DOHH2 (cell line): ENCODE measurements around the gene DGKD.

ENCODE experiments used
- H3F3A ChIP-seq: fragments of 200-600 bp; sonication (generic), shearing (Covaris generic); 2 replicates; pipeline ENCODE4 v1.6.0; 2016; ENCODE audit warnings: antibody characterized with exemption, mild to moderate bottlenecking; ENCODE audit not compliant: control insufficient read depth, insufficient read depth
- H3K27ac ChIP-seq: fragments of 200-600 bp; sonication (generic); 2 replicates; pipeline ENCODE4 v1.5.1; 2014; ENCODE audit warnings: low read depth, mild to moderate bottlenecking, low read length, moderate library complexity
- H3K27me3 ChIP-seq: fragments of 200-600 bp; sonication (generic); 2 replicates; pipeline ENCODE4 v1.6.1; 2014; ENCODE audit warnings: mild to moderate bottlenecking, low read length, mixed read lengths; ENCODE audit not compliant: control insufficient read depth
- H3K36me3 ChIP-seq: fragments of 200-600 bp; sonication (generic); 2 replicates; pipeline ENCODE4 v1.6.1; 2014; ENCODE audit warnings: mild to moderate bottlenecking, low read length, moderate library complexity, mixed read lengths; ENCODE audit not compliant: control insufficient read depth
- H3K4me1 ChIP-seq: fragments of 200-600 bp; sonication (generic); 2 replicates; pipeline ENCODE4 v1.6.1; 2014; ENCODE audit warnings: mild to moderate bottlenecking, low read length, mixed read lengths; ENCODE audit not compliant: control insufficient read depth
- H3K4me2 ChIP-seq: fragments of 200-600 bp; sonication (generic); 2 replicates; pipeline ENCODE4 v1.6.0; 2014; ENCODE audit warnings: mild to moderate bottlenecking, low read length, moderate library complexity
- H3K4me3 ChIP-seq: fragments of 200-600 bp; sonication (generic); 2 replicates; pipeline ENCODE4 v1.5.1; 2014; ENCODE audit warnings: mild to moderate bottlenecking, low read length, mixed read lengths
- H3K79me2 ChIP-seq: fragments of 200-600 bp; sonication (generic); 2 replicates; pipeline ENCODE4 v1.6.1; 2014; ENCODE audit warnings: mild to moderate bottlenecking, low read length, mixed read lengths; ENCODE audit not compliant: control insufficient read depth
- H3K9me2 ChIP-seq: fragments of 200-600 bp; sonication (generic); replicated peaks from 2 replicates; pipeline ENCODE4 v1.6.1; 2014; ENCODE audit warnings: mild to moderate bottlenecking, low read length, mixed read lengths; ENCODE audit not compliant: control insufficient read depth
- H3K9me3 ChIP-seq: fragments of 200-600 bp; sonication (generic); 2 replicates; pipeline ENCODE4 v1.6.1; 2014; ENCODE audit warnings: antibody characterized with exemption, low read length, mixed read lengths; ENCODE audit not compliant: control insufficient read depth, insufficient read depth
- H4K20me1 ChIP-seq: fragments of 200-600 bp; sonication (generic); 2 replicates; pipeline ENCODE4 v1.6.0; 2014; ENCODE audit warnings: low read depth, mild to moderate bottlenecking, antibody characterized with exemption, low read length, moderate library complexity; ENCODE audit not compliant: control insufficient read depth, insufficient read depth
- CTCF ChIP-seq: fragments of 200-600 bp; sonication (generic); IDR thresholded peaks from one replicate; pipeline ENCODE4 v1.5.1; 2014; ENCODE audit warnings: antibody characterized with exemption, mild to moderate bottlenecking, low read depth, low read length; ENCODE audit not compliant: poor library complexity, severe bottlenecking
- EZH2phosphoT487 ChIP-seq: fragments of 200-600 bp; sonication (generic); IDR thresholded peaks from 2 replicates; pipeline ENCODE4 v1.6.1; 2017; ENCODE audit warnings: borderline replicate concordance, mild to moderate bottlenecking, antibody characterized with exemption, low read length, moderate library complexity, mixed read lengths

The DGKD gene

DNA sequence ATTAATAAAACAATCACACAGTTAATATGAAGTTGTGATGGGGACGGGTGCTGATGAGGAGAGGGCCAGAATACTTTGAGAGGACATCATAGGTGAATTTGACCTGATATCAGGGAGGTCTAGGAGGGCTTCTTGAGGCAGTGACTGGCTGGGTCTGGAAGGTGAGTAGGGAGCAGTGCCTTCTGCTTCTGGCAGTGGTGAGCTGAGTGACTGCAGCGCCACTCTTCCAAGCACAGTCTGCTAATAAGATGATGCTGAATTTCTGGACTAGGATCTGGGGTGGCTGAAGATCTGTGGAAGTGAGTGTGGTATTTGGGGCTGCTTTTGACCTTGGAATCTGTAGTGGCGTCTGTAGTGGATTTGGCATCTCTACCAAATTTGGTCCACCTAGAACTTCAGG is 5.5 kb downstream of the DGKD start:
- H3K4me2 ChIP-seq: peak overlapping the region; percentile 75; the same call in 1 of the 2 replicates
- H3F3A ChIP-seq: peaks cover 26% of the 10 kb centered on the region
- H3K27me3 ChIP-seq: no peaks in the 10 kb centered on the region
- no peaks in the 10 kb centered on the region for H3K9me2 ChIP-seq
- no peak for TF ChIP-seq CTCF
- TF ChIP-seq EZH2phosphoT487: no peak
- peaks cover 49% of the 10 kb centered on the region for H3K36me3 ChIP-seq
- no peak overlapping the region for H3K27ac ChIP-seq
- H3K4me3 ChIP-seq: no peak overlapping the region; the same call in 1 of the 2 replicates
- H3K79me2 ChIP-seq: peaks cover 86% of the 10 kb centered on the region
- H4K20me1 ChIP-seq: peaks cover 12% of the 10 kb centered on the region; the same call in 1 of the 2 replicates
- H3K4me1 ChIP-seq: peaks cover 97% of the 10 kb centered on the region
- no peaks in the 10 kb centered on the region for H3K9me3 ChIP-seq

GRCh38 chr2:233360771-233361176 is 6.5 kb downstream of the DGKD start:
- peak overlapping the region; percentile 81; the same call in 1 of the 2 replicates for H3K4me2 ChIP-seq
- H3K27me3 ChIP-seq: no peaks in the 10 kb centered on the region
- peaks cover 86% of the 10 kb centered on the region for H3K79me2 ChIP-seq
- H3K4me1 ChIP-seq: peaks cover 98% of the 10 kb centered on the region
- no peaks in the 10 kb centered on the region for H3K9me3 ChIP-seq
- no peak overlapping the region for H3K4me3 ChIP-seq
- H3F3A ChIP-seq: peaks cover 26% of the 10 kb centered on the region
- no peak for TF ChIP-seq EZH2phosphoT487
- TF ChIP-seq CTCF: no peak
- H4K20me1 ChIP-seq: peaks cover 6% of the 10 kb centered on the region; the same call in 1 of the 2 replicates
- H3K27ac ChIP-seq: no peak overlapping the region
- no peaks in the 10 kb centered on the region for H3K9me2 ChIP-seq
- H3K36me3 ChIP-seq: peaks cover 49% of the 10 kb centered on the region

GRCh38 chr2:233361297-233361696 is 7.0 kb downstream of the DGKD start:
- H3K9me3 ChIP-seq: no peaks in the 10 kb centered on the region
- TF ChIP-seq CTCF (no peak), EZH2phosphoT487 (no peak)

More at GRCh38 chr2:233361297-233361696, 7.0 kb downstream of the DGKD start:
- Histone ChIP-seq H4K20me1 (peaks cover 6% of the 10 kb centered on the region; the same call in 1 of the 2 replicates), H3K4me3 (no peak overlapping the region), H3K4me2 (peak overlapping the region; percentile 81; the same call in 1 of the 2 replicates), H3K36me3 (peaks cover 50% of the 10 kb centered on the region), H3K9me2 (no peaks in the 10 kb centered on the region), H3K4me1 (peaks cover 98% of the 10 kb centered on the region), H3K79me2 (peaks cover 86% of the 10 kb centered on the region), H3K27me3 (no peaks in the 10 kb centered on the region), H3F3A (peaks cover 26% of the 10 kb centered on the region), H3K27ac (no peak overlapping the region)
